ENCODE data around the gene CPEB1.

DNA sequence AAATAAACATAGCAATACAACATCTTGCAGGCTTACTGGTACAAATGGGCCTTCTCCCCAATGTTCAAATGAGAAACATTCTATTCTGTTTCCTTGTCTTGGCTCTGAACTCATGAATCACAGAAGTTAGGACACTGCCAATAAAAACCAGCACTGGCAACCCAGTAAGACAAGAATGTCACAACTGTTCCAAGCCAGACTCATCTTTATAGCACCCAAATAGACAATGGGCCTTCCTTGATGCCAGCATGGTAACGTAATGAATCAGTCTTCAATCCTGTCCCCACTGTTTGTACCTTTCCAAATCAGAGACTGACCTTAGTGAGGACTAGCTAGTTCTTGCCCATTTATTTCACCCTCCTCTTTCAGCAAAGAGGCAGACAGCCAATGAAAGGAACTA is 92.8 kb downstream of the CPEB1 start:
- TF ChIP-seq, protein P1, sequence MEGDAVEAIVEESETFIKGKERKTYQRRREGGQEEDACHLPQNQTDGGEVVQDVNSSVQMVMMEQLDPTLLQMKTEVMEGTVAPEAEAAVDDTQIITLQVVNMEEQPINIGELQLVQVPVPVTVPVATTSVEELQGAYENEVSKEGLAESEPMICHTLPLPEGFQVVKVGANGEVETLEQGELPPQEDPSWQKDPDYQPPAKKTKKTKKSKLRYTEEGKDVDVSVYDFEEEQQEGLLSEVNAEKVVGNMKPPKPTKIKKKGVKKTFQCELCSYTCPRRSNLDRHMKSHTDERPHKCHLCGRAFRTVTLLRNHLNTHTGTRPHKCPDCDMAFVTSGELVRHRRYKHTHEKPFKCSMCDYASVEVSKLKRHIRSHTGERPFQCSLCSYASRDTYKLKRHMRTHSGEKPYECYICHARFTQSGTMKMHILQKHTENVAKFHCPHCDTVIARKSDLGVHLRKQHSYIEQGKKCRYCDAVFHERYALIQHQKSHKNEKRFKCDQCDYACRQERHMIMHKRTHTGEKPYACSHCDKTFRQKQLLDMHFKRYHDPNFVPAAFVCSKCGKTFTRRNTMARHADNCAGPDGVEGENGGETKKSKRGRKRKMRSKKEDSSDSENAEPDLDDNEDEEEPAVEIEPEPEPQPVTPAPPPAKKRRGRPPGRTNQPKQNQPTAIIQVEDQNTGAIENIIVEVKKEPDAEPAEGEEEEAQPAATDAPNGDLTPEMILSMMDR (IDR thresholded peaks at IDR 0.05) = no peak
- TF ChIP-seq POLR2A (IDR thresholded peaks at IDR 0.05) = no peak

Data from esophagus squamous epithelium (tissue), 4 donors.